Smooth muscle cell (in vitro differentiated cells): ENCODE results near the gene COL4A2. TPM values are rescaled to one million over a fixed set of nuclear protein-coding genes. Genes with fewer than 3 reads are reported as not detected.

Source experiments
- DNase-seq: peaks from one replicate; lab custom pipeline; 2025; ENCODE audit not compliant: unreplicated experiment; lab: John Stamatoyannopoulos, UW
- H2AFZ ChIP-seq: fragments of 200-600 bp; sonication (generic); 2 replicates; pipeline ENCODE4 v1.6.0; 2016; ENCODE audit warnings: antibody characterized with exemption, low read depth, mild to moderate bottlenecking
- H3F3A ChIP-seq: fragments of 200-600 bp; sonication (generic); 2 replicates; pipeline ENCODE4 v1.6.0; 2017; ENCODE audit warnings: antibody characterized with exemption, low read depth
- H3K27ac ChIP-seq: fragments of 200-600 bp; sonication (generic); 2 replicates; pipeline ENCODE4 v1.5.1; 2016; ENCODE audit warnings: low read depth, mild to moderate bottlenecking
- H3K27me3 ChIP-seq: fragments of 200-600 bp; sonication (generic); 2 replicates; pipeline ENCODE4 v1.6.1; 2016; ENCODE audit warnings: low read depth, mild to moderate bottlenecking
- H3K36me3 ChIP-seq: fragments of 200-600 bp; sonication (generic); 2 replicates; pipeline ENCODE4 v1.5.1; 2016; ENCODE audit warnings: low read depth
- H3K4me1 ChIP-seq: fragments of 200-600 bp; sonication (generic); 2 replicates; pipeline ENCODE4 v1.5.1; 2016; ENCODE audit warnings: low read depth
- H3K4me2 ChIP-seq: fragments of 200-600 bp; sonication (generic); 2 replicates; pipeline ENCODE4 v1.6.0; 2016; ENCODE audit warnings: mild to moderate bottlenecking
- H3K4me3 ChIP-seq: fragments of 200-600 bp; sonication (generic); 2 replicates; pipeline ENCODE4 v1.5.1; 2016; ENCODE audit warnings: mild to moderate bottlenecking
- H3K79me2 ChIP-seq: fragments of 200-600 bp; sonication (generic); 2 replicates; pipeline ENCODE4 v1.6.0; 2016; ENCODE audit warnings: low read depth, mild to moderate bottlenecking
- H3K9ac ChIP-seq: fragments of 200-600 bp; sonication (generic); 2 replicates; pipeline ENCODE4 v1.6.0; 2016; ENCODE audit warnings: low read depth
- H3K9me3 ChIP-seq: fragments of 200-600 bp; sonication (generic); replicated peaks from 2 replicates; pipeline ENCODE4 v1.5.1; 2016; ENCODE audit warnings: low read depth
- H4K20me1 ChIP-seq: fragments of 200-600 bp; sonication (generic); 2 replicates; pipeline ENCODE4 v1.6.0; 2016; ENCODE audit warnings: low read depth
- CTCF ChIP-seq: fragments of 200-600 bp; sonication (generic); IDR thresholded peaks from 2 replicates; pipeline ENCODE4 v1.5.1; 2017; ENCODE audit warnings: borderline replicate concordance, mild to moderate bottlenecking, antibody characterized with exemption; ENCODE audit not compliant: insufficient read depth, poor library complexity, severe bottlenecking
- WGBS: methylation state at CpG from one replicate; pipeline ENCODE4 v1.1.7; 2016; ENCODE audit warnings: low lambda C conversion rate; 5-methylcytosine and 5-hydroxymethylcytosine counted together
- polyA plus RNA-seq: library from polyadenylated mRNA; unstranded; fragments of >200 nt; fragmentation: Nextera tagmentation; extraction: Ambion mirVana; gene quantifications from 2 replicates; pipeline ENCODE4 v1.2.1, GENCODE V29; 2016
- total RNA-seq: library from RNA; depleted of rRNA; stranded (reverse); fragments of >200 nt; gene quantifications from 2 replicates; pipeline ENCODE4 v1.2.3, GENCODE V29; 2014

The COL4A2 gene
- total and polyA plus RNA-seq, 2 experiments from 2014 or later: 1,456 to 2,786 TPM

GRCh38 chr13:110259651-110260050 lies 47.4 kb upstream of the COL4A2 start:
- Histone ChIP-seq H3K79me2 (peaks cover 92% of the 10 kb centered on the region), H3K4me3 (no peak overlapping the region), H3K4me2 (peak overlapping the region; percentile 75), H3K9ac (no peak overlapping the region), H3K27me3 (no peaks in the 10 kb centered on the region), H3F3A (peaks cover 61% of the 10 kb centered on the region), H3K4me1 (peaks cover 51% of the 10 kb centered on the region), H3K9me3 (no peaks in the 10 kb centered on the region), H3K27ac (peak overlapping the region; percentile 85), H3K36me3 (no peaks in the 10 kb centered on the region), H4K20me1 (peaks cover 96% of the 10 kb centered on the region), H2AFZ (no peak overlapping the region)
- 43% methylated on average over 6 of the region's 6 CpGs for WGBS
- DNase-seq: no peak
- TF ChIP-seq CTCF: no peak

GRCh38 chr13:110261166-110262081 lies 45.7 kb upstream of the COL4A2 start:
- Histone ChIP-seq H3K27ac (peak overlapping the region; percentile 60), H2AFZ (no peak overlapping the region), H3K4me1 (peaks cover 69% of the 10 kb centered on the region), H3K36me3 (no peaks in the 10 kb centered on the region), H3K9me3 (no peaks in the 10 kb centered on the region), H3K79me2 (peaks cover 97% of the 10 kb centered on the region), H3K4me2 (no peak overlapping the region), H3K27me3 (no peaks in the 10 kb centered on the region), H3F3A (peaks cover 67% of the 10 kb centered on the region), H4K20me1 (peaks cover 100% of the 10 kb centered on the region), H3K9ac (peak overlapping the region; percentile 11), H3K4me3 (no peak overlapping the region)
- 83% methylated on average over 18 of the region's 19 CpGs for WGBS
- no peak for DNase-seq
- TF ChIP-seq CTCF: no peak

- no peak for TF ChIP-seq CTCF
- WGBS: 83% methylated on average over 11 of the region's 11 CpGs
These were observed 45.0 kb upstream of the COL4A2 start for GRCh38 chr13:110262082-110262436.

More at GRCh38 chr13:110262082-110262436, 45.0 kb upstream of the COL4A2 start:
- Histone ChIP-seq H3K4me3 (no peak overlapping the region), H3K79me2 (peaks cover 97% of the 10 kb centered on the region), H4K20me1 (peaks cover 100% of the 10 kb centered on the region), H3K9me3 (no peaks in the 10 kb centered on the region), H3K4me2 (no peak overlapping the region), H2AFZ (no peak overlapping the region), H3K27me3 (no peaks in the 10 kb centered on the region), H3K9ac (no peak overlapping the region), H3F3A (peaks cover 67% of the 10 kb centered on the region), H3K4me1 (peaks cover 76% of the 10 kb centered on the region), H3K36me3 (no peaks in the 10 kb centered on the region), H3K27ac (peak overlapping the region; percentile 36)
- no peak for DNase-seq
